Measurements from ENCODE around the gene HNRNPUL1. TPM values are rescaled to one million over a fixed set of nuclear protein-coding genes. Genes with fewer than 3 reads are reported as not detected.
A peak's percentile ranks its signal among the peaks of the same experiment; 100 is the strongest.

Gene HNRNPUL1
- total and polyA plus RNA-seq, 10 of the 15 experiments (the other 5 are each of a cell fraction or from before 2014, with no cell fraction given), result 11.1 to 276 (median 117) TPM

DNA sequence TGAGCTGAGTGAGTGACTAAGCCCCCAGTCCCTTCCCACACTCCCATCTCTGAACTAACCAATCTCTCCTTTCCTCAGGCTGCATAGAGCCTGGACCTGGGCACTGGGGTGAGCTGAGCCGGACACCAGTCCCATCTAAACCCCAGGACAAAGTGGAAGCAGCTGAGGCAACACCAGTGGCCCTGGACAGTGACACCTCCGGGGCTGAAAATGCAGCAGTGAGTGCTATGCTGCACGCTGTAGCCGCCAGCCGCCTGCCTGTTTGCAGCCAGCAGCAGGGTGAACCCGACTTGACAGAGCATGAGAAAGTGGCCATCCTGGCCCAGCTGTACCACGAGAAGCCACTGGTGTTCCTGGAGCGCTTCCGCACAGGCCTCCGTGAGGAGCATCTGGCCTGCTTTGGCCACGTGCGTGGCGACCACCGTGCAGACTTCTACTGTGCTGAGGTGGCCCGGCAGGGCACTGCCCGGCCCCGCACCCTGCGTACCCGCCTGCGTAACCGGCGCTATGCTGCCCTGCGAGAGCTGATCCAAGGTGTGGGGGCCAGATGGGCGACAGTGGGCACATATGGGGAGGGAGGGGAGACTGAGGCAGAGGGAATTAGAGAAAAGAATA is 52.2 kb downstream of the HNRNPUL1 start (continued):
- no peak for TF ChIP-seq POU2F2 (IDR thresholded peaks at IDR 0.05; ENCODE audit: borderline replicate concordance, low read depth, low read length)

DNA sequence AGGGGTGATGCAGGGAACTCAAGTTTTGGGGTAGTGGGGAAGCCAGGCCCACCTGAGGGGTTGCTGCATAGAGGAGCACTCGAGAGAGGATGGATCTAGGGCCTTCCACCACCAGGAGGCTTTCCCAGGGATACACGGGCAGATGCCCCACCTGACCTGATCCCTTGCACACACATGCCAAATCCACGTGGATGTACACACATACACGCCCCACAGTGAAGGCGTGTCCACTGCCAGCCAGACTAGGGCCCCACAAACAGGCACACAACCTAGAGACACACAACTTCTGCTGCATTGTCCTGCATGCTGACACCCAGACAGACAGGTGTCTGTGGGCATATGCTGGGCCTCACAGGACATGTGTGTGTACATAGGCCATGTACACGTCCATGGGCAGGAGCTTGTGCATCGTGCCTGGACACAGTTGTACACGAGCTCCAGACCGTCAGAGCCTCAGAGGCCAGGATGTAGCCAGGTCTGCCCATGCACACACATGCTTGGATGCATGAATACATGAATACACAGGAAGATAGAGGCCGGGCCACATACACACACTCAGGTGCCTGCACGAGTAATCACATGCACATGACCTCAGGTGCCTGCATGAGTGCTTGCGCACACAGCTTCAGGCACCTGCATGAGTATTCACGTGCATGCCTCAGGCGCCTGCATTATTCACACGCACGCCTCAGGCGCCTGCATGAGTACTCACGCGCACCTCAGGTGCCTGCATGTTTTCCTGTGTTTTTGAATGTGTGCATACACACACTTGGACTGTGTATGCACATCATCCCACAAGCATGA is 54.7 kb downstream of the HNRNPUL1 start:
- H3K4me3 ChIP-seq, result no peak overlapping the region
- no peaks in the 10 kb centered on the region for H3K9me3 ChIP-seq (replicated peaks; ENCODE audit: control insufficient read depth, insufficient read depth, low read length)
- no peaks in the 10 kb centered on the region for H3K79me2 ChIP-seq (ENCODE audit: control insufficient read depth, insufficient read depth, low read length)
- peaks cover 16 to 33% of the 10 kb centered on the region in 2 experiments for H3K36me3 ChIP-seq (ENCODE audit: control insufficient read depth in 2 of 2, insufficient read depth in 2 of 2, low read length in 1 of 2)
- H3K4me2 ChIP-seq (ENCODE audit: control insufficient read depth, insufficient read depth), result no peak overlapping the region
- ChIA-PET RAD21 (ENCODE audit: unreplicated experiment) (no interaction called here), CTCF (no interaction called here), POLR2A (no interaction called here), SMC1A (ENCODE audit: uncharacterized antibody, unreplicated experiment) (no interaction called here)
- TF ChIP-seq POLR2A (IDR thresholded peaks at IDR 0.05; ENCODE audit: low read depth, low read length) (peak; percentile 67), MEF2B (IDR thresholded peaks at IDR 0.05; ENCODE audit: partially characterized antibody, poor library complexity, severe bottlenecking) (no peak), SMARCA5 (IDR thresholded peaks at IDR 0.05) (no peak), JUND (IDR thresholded peaks at IDR 0.05; ENCODE audit: low read depth, low read length) (no peak), IKZF2 (IDR thresholded peaks at IDR 0.05) (no peak), POLR2AphosphoS5 (IDR thresholded peaks at IDR 0.05; ENCODE audit: low read length) (peak; percentile 58), FOXK2 (IDR thresholded peaks at IDR 0.05) (no peak), NFYA (IDR thresholded peaks at IDR 0.05; ENCODE audit: borderline replicate concordance, low read depth, low read length) (no peak), PAX8 (IDR thresholded peaks at IDR 0.05) (no peak), BCL3 (IDR thresholded peaks at IDR 0.05; ENCODE audit: borderline replicate concordance, insufficient read depth, low read depth, low read length, poor library complexity, severe bottlenecking) (peak; percentile 83), CEBPB (IDR thresholded peaks at IDR 0.05; ENCODE audit: borderline replicate concordance in 1 of 2, low read depth in 2 of 2, low read length in 2 of 2) (no peak), REST (IDR thresholded peaks at IDR 0.05; ENCODE audit: low read depth, low read length) (no peak)
- intact Hi-C loops (cut with micrococcal nuclease; ENCODE audit: unreplicated experiment) (no loop called here), in situ Hi-C loops (cut with MboI) (no loop called here)
- ATAC-seq (no peak; the same call in 2 of the 3 replicates), FAIRE-seq (no peak), DNase-seq (ENCODE audit: low read depth, low spot score) (no peak)
- BruUV-seq (replicated peaks), result no TSS peak
- H3K4me1 ChIP-seq (ENCODE audit: control insufficient read depth, insufficient read depth, low read length), result no peaks in the 10 kb centered on the region
- no peaks in the 10 kb centered on the region for H3K27me3 ChIP-seq (replicated peaks in 1 of 2; ENCODE audit: control insufficient read depth in 2 of 2, insufficient read depth in 2 of 2, low read length in 1 of 2)
- H4K20me1 ChIP-seq (ENCODE audit: control insufficient read depth, insufficient read depth), result no peaks in the 10 kb centered on the region
- WGBS (ENCODE audit: insufficient coverage, insufficient replicate concordance, low lambda C conversion rate, missing lambda C conversion rate), result 76% methylated on average over 19 of the region's 19 CpGs
- no peak overlapping the region for H3K9ac ChIP-seq (ENCODE audit: control insufficient read depth, insufficient read depth, low read length)
- H3K27ac ChIP-seq (ENCODE audit: control insufficient read depth, insufficient read depth), result no peak overlapping the region
- no peak overlapping the region for H2AFZ ChIP-seq (ENCODE audit: control insufficient read depth, low read depth, low read length)
